ENCODE results near the gene OPHN1.

The OPHN1 gene

DNA sequence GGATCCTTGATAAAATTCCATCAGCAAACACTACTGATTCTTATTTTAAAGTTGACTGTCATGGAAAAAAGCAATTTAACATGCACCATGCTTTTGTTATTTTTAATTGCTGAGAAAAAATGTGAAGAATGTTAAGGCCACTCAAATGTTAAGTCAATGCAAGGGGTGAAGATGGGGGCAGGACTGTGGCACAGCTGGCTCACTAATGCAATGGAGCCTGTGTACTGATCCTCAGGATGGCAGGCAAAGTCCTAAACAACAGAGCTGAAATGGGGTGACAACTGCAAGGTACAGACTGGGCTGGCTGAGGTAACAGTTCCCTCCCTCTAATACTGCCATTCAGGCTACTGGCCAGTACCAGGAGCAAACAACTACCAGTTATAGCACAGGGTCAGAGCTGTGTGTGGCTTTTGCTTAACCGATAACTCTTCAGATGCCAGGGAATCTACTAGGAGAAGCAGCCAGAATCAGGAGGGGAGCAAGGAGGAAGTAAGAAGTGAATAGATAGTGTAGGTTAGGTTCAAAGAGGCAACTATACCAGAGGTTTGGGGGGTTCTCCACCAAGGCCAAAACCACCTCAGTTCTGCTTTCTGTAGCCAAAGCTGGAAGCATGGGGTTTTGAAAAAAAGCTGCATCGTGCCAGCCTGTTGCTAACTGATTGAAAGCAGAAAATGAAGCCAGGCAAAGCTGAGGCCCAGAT is 372.6 kb downstream of the OPHN1 start:
- no peak for DNase-seq (ENCODE audit: low read depth)

DNA sequence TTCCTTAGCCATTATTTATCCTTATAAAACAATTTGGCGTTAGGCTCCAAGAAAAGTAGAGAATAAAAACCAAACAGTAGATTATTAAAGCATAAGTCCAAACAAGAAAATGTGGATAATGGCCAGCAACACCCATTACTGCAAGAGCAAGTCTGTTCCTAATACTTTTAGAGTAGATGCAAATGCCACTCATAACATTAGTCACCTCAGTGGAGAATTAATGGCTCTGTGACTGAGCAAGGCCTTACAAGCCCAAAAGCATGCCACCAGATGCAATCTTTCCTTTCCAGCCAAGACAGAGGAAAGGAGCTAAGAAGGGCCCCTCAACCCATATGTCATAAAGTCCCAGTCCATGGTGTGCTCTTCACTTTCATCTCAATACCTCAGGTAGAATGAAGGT is 373.8 kb downstream of the OPHN1 start:
- DNase-seq (ENCODE audit: low read depth): no peak

DNA sequence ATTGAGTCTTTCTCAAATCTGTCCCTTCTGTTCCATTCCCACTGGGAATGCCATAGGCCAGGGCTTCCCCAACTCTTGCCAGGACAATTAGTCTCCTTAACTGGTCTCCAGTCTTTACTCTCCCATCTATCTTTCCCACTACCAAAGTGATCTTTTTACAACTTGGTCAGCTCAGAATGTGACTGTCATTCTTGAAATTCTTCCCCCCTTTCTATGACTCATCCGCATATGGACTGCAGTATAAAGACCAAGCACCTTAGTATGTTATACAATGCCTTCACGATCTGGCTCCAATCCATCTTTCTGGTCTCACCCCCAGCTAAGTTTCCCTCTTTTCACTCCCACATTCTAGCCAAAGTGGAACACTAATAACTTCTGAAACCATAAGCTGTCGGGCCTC is 383.8 kb downstream of the OPHN1 start:
- DNase-seq (ENCODE audit: low read depth): no peak

DNA sequence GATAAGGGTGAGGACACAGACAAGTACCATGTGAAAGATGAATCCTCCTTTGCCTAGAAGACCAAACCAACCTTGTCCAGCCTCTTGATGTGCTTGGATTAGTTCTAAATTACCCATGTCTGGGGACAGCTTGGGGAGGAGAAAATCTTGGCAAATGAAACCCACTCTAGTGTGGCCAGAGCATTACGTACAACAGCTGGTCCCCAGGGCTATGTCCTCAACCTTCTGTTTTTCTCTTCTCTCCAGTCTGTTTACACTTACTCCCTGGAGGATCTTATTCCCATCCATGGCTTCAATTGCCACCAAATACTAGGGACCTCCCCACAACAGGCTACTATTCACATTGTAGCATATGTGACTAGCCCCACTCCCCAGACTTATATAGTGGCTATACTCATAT is 384.5 kb downstream of the OPHN1 start:
- DNase-seq (ENCODE audit: low read depth): no peak

DNA sequence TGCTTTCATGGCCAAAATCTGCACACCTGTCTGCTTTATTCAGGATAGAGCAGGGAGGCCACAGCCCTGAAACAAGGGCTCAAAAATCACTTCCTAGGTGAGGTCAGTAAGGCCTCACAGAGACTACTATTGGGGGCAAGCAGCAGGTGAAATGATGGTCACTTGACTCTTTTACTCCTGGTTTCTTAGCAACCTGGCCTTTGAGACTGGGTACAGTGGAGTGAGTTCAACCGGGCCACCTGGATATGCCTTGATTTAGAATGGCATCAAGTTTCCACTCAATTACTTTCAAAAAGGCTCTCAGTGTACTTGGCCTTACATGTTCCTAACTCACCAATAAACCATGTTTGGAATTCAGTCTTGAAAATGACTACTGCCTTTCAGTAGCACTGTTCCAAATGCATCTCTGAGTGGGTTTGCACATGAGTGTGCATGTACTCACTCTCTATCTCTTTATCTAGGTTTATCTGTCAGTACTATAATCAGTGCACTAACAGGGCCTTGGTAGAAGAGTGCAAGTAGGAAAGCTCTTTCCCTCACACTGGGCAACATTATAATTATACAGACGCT is 388.2 kb downstream of the OPHN1 start:
- DNase-seq (ENCODE audit: low read depth): no peak

DNA sequence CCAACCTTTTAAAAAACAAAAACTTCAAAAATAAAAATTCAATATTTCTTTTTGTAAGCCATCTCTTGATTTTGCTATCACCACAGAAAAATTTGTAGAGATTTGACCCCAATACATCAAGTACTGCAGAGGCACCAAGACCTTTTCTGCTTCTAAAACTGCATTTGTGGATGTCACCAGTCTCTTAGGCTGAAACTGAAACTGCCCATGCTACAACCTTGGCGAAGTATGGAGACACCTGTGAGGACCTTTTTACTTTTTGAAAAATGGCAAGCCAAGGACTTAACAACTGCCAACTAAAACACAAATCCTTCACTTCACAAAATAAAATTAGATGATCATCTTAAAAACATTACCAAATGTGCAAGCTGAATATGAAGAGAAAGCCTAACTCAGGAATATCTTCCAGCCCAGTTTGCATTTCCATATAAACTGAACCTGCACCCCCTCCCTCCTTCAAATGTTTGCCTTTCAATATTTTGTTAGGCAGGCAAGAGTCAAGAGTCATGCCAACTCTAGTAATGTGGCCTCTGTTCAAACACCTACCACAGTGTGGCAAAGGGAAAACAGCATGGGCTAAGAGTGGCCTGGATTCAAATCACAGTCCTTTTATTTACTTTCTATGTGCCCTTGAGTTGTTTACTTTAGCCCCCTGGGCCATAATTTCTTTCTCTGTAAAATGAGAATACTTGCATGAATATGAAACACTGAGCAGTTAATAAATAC is 389.4 kb downstream of the OPHN1 start:
- DNase-seq (ENCODE audit: low read depth): no peak

DNA sequence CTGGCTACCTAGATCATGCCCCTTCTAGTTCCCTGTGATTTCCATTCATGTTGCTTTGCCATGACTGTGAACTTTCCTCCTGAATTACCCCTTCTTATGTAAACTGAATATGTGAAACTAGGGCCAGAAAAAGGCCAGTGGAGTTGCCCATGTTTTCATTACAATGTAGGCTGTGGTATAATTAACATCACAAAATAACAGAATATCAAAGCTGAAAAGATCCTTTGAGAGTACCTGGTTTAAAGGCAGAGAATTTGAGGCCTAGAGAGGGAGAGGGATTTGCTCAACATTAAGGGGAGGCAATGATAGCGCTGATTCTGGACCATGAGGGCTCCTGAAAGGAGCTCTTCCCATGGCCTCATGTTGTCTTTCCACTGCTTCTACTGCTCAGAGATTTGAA is 392.2 kb downstream of the OPHN1 start:
- DNase-seq (ENCODE audit: low read depth): no peak

DNA sequence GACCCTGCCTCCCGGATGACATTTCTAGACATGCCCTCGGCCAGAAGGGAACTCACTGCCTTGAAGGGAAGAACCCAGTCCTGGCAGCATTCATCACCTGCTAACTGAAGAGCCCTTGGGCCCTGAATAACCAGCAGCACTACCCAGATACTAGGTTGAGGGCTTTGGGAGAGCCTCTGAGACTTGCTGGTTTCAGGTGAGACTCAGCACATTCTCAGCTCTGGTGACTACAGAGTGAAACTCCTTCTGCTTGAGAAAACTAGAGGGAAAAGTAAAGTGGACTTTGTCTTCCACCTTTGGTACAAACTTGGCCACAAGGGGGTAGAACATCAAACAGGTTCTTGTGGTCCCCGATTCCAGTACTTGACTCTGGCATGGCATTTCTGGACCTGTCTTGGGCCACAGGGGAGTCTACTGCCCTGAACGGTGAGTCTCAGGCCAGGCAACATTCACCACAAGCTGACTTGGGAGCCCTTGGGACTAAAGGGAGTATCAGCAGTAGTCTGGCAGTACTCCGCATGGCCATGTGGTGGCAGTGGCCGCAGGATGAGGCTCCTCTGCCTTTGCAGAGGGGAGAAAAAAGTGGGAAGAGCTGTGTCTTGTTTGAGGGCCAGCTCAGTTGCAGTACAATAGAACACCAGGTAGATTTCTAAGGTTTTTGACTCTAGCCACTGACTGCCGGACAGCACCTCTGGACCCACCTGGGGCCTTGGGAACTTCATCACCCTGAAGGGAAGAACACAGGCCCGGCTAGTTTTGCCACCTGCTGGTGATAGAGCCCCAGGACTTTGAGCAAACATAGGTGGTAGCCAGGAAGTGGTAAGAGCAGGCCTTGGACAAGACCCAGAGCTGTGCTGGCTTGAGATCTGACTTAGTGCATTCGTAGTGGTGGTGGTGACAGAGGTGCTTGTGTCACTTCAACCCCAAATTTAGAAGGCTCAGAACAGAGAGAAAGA is 414.8 kb downstream of the OPHN1 start:
- DNase-seq (ENCODE audit: low read depth): no peak

DNA sequence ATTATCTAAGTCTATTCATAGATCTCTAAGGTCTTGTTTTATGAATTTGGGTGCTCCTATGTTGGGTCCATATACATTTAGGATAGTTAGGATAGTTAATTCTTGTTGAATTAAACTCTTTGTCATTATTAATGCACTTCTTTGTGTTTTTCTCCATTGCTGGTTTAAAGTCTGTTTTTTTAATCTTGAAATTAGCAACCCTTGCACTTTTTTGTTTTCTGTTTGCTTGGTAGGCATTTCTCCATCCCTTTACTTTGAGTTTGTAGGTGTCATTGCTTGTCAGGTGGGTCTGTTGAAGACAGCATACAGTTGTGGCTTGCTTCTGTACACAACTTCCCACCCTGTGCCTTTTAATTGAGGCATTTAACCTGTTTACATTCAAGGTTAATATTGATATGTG is 434.8 kb downstream of the OPHN1 start:
- no peak for DNase-seq (ENCODE audit: low read depth)

Measured in T-helper 22 cell (primary cell).